DLD1 (cell line): ENCODE data around the gene CACNA1S.

Experiments used
- in situ Hi-C: cut with HindIII; loops from 2 replicates; pipeline ENCODE4 v1.10.0; 2017; ENCODE audit warnings: low sequenced_read_pairs

Gene CACNA1S

DNA sequence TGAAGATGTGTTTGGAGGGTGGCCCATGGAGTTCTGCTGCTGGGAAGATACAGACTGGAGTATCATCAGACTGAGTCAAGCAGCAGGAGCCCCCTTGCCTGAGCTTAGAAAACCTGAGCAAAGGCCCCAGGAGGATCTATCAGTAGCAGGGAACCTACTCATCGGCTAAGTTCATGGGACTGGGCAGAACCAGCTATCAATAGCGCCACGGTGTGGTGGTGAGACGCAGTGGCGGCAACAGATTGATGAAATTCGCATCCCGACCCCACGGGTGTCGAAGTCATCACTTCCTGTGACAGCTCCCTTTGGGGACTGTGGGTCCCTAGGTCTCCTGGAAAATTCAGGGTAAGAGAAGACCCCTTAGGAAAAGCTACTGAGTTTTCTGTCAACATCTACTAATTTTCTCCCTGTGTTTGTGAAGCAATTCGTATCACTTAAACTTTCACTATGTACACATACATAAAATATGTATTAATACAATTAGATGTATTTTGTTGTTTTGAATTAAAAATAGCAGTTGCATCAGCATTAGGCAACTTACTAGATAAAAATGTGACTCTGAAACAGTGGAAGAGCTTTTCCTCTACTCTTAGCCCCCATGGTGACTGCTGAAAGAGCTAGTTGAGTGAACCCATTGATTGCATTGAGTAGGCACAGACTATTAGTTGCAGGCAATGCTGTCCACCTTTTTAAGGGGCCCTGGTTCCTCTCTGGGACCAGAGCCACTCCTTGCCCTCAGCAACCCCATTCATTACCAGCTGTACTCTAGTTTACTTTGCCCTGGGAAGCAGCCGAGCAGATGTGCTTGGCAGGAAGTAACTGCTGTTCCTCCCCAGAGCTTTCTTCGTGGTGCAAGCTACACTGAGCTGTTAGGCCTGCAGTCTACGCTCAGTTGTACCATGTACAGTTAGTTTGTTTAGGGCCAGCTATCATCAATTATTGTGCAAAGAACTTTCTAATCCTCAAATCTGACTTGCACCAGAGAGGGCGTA, 7.3 kb upstream of the CACNA1S start:
- in situ Hi-C loops, result no loop called here

DNA sequence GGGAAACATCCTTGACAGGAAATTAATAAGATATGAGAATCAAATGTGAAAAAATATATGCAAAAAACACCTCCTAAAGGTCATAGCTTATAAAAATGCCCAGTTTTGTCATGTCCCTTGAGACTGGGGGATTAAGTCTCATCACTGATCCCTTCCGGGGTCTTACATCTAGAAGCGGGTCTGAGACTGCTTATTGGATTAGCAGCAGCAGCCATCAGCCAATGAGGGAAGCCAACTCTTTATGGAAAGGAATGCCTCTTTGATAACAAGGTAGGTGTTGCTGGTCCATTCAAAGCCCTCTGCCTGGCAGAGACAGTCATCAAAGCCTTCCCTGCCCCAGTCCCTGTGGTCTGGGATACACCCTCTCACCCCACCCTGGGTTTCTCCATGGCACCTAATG, 3.9 kb upstream of the CACNA1S start:
- in situ Hi-C loops, result no loop called here

DNA sequence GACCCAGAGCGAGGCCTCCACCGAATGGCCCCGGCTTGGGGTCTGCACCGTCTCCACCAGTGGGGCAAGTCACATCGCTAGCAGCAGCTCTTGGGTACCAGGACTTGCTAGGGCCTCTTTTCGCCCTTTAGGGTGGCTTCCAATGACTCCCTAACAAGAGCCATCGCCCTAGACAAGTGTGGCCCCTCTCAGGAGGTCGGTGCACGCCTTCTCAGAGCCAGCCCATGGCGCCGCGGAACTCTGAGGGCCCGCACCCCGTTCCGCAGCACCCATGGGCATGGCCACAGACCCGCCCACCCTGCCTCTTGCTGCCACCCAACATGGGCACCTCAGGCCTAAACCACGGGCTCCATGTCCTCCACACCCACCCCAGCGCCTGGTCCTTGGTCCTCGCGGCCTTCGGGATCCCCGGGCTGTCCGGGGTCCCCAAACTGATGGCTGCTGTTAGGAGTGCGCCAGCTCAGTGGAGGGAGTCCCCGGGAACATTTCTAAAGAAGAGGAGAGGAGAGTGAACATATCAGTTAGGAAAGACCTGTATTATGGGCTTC, 3.2 kb upstream of the CACNA1S start:
- in situ Hi-C loops, result no loop called here

DNA sequence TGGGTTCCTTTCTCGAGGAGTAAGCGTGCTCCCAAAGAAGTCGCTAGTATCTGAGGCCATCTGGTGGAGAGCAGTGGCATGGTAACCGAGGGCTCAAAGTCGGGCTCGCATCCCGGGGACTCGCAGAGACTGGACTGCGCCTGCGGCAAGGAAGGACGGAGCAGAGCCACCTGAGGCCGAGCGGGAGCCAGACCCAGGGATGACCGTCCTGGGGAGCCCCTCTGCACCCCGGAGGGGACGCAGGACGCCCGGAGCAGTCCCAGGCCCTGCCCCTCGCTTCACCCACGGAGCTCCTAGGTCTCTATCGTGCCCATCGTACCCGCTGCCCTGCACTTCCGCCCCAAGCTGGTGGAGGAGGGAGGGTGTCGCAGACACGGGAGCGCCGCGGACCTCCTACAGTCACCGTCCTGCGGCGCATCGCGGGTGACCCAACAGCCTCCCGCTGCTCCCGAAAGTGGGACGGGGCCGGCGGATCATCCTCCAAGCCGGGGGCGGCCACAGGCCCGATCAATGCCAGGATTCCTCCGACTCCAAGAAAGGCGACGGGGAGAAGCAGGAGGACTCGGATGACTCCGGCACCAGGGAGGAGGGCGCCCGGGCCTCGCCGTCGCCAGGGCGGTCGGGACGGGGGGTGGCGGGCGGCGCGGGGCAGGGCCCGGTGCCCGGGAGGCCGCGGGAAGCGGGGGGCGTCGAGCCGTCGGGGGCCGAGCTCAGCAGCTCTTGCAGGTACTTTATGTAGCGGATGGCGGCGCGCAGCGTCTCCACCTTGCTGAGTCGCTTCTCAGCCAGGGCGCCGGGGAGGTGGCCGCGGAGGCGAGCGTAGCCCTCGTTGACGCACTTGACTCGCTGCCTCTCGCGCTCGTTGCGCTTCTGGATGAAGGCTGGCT, 2.3 kb upstream of the CACNA1S start:
- in situ Hi-C loops, result no loop called here

DNA sequence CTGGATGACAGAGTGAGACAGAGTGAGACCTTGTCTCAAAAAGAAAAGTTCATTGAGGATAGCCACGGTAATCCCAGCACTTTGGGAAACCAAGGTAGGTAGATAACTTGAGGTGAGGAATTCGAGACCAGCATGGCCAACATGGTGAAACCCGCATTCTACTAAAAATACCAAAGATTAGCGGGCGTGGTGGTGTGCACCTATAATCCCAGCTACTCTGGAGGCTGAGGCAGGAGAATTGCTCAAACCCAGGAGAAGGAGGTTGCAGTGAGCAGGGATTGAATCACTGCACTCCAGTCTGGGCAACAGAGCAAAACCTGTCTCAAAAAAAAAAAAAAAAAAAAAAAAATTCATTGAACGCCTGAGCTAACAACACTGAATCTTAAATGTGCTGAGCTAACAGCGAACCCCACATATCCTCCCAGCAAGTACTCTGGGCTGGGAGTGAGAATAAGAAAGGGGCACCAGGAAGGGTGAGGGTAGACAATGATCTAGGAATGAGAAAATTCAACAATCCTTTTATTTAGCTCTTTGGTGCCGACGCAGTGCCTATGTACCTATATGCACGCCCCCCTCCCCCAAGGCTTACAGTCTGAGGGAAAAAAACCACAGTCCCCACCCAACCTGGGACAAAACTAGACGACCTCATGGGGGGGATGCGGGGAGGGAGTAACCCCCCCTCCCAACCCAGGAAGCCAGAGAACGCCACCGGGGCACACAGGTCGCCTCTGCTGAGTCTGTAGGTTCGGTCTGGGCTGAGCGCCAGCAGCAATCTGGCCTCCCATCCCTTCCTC, 1.4 kb upstream of the CACNA1S start:
- in situ Hi-C loops, result no loop called here

DNA sequence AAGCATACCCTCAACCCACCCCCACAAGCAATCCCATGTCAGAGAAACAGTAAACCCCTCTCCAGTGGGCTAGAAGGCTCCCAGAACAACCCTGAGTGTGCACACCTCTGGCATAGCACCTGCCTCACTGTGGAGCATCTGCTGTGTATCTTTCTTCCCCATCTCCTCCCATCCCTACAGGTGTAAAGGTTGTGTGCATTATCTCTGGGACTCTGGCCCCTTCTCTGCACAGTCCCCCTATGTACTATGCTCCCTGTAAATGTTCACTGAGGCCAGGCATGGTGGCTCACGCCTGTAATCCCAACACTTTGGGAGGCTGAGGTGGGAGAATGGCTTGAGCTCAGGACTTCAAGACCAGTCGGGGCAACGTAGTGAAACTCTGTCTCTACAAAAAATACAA, 700 bp upstream of the CACNA1S start:
- in situ Hi-C loops, result no loop called here

DNA sequence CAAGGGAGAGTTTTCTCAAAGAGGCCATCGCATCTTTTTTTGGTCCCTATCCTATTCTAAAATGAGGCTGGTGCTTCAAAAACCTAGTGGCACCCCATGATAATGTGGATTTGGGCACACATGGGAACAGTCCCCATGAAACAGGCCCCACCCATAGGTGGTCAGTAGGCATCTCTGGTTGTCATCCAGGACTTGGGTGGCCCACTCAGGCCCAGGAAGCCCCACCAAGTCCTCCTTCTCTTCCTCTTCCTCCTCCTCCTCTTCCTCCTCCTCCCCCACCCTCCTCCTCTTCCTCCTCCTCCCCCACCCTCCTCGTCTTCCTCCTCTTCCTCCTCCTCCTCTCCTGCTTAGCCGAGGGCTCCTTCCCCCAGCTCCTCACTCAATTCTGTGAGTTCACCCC, 554 bp downstream of the CACNA1S start:
- in situ Hi-C loops, result no loop called here

DNA sequence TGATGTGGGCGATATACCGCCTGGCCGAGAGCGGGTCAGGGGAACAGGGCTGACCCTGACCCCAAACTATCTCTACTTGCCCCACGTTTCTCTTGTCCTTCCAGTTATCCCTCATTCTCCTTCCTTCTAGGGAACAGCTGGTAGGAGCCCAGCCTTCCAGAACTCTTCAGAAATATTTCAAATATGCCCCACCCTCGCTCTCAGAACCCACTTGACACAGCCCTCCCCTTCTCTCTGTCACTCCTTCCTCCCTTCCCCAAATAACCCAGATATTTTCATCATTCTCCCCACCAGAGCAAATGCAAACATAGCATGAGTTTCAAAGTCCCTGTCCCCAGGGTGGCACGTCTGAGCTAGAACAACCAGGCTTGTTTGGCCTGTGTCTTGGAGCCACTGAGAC, 1.1 kb downstream of the CACNA1S start:
- in situ Hi-C loops, result no loop called here

DNA sequence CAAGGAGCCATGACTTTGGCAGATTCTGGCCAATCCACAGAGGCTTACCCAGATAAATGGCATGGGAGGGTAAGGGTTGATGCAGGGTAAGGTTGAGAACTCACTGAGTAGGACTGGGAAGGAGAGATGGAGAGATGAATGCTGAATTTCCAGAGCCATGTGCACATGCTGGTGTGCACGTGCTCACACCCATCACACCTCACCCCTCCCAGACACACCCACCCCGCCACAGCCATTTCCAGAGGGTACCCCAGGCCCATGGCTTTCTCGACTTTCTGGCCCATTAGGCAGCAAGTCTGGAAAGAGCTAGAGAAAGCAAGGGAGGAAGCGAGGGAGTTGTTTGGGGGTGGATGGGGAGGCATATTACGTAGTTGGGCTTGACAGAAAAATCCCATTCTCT, 1.6 kb downstream of the CACNA1S start:
- in situ Hi-C loops, result no loop called here

DNA sequence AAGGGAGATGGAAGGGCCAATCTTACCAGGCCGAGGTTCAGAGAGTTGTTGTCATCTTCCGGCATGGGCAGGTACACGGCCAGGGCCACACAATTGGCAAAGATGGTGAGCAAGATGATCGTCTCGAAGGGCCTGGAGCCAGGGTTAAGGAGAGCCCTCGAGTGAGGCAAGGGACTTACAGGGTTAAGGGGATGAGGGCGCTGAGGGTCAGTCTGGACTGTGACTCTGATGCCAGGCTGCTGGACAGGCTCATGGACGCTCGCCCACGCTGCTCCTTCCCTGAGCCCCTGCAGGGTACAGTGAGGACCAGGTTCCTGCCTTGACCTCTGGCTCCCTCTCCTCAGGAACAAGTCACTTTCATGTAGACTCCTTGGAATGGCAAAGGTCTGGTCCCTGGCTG, 2.1 kb downstream of the CACNA1S start:
- in situ Hi-C loops, result no loop called here

DNA sequence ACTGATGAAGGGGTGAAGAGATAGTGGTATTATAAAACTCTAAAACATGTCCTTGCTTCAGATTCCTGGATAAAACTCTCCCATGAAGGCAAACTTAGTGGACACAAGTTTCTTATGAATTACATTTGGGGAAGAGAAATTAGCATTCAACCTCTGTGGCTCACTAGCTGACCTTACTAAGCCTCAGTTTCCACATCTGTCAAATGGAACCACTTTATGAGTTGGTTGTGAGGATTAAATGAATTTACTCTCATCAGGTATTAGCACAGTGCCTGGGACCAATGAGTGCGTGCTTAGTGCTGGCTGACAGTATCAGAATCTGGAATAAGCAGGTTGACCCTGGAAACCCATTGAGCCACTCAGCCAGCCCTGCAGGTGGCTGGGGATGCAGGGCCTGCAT, 2.6 kb downstream of the CACNA1S start:
- in situ Hi-C loops, result no loop called here

DNA sequence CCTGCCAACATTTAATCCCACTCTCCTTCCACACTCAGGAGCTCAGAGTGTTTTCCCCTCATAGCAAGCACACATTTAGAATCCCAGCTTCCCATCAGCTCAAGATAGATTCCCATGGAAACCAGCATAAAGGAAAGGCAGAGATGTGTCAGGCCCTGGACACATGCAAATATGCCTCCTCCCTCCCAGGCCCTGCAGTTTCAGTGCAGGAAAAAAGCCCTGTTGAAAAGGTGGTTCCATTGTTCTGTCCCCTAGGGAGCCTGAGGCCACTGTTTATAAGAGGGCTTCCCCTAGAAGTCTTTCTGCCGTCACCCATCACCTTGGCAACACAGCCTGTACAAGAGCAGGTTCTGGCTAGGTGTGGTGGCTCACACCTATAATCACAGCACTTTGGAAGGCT, 3.6 kb downstream of the CACNA1S start:
- in situ Hi-C loops, result no loop called here

DNA sequence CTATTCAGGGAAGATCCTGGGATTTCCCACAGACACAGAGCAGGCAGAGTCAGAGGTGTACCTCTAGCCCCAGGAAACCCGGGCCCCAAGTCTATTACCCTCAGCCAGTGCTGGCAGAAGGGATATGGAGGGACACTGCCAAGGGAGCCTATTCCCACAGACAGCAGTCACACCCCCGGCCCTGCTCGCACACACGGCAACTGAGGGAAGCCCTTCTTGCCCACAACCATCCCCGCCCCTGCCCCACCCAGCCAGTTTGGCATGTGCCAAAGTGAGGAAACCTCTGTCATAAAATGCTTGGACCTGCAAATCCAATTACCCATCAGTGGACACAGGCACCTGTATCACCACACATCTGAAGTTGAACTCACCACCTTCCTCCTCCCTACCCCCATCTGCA, 6.5 kb downstream of the CACNA1S start:
- in situ Hi-C loops, result no loop called here

DNA sequence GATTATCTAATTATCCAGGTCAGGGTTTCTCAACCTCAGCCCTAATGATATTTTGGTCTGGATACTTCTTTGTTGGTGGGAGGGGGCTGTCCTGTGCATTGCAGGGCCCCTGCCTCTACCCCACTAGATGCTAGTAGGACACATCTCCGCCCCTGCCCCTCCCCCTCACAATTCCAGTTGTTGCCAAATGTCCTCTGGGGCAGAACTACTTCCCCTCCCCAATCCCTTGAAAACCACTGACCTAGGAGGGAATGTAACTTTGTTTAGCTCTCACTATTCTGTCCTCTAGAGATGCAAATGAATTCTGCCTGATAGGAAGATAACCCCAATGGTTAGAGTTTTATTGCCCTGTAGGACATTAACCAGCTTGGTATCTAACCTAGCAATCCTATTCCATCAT, 8.1 kb downstream of the CACNA1S start:
- in situ Hi-C loops, result no loop called here

DNA sequence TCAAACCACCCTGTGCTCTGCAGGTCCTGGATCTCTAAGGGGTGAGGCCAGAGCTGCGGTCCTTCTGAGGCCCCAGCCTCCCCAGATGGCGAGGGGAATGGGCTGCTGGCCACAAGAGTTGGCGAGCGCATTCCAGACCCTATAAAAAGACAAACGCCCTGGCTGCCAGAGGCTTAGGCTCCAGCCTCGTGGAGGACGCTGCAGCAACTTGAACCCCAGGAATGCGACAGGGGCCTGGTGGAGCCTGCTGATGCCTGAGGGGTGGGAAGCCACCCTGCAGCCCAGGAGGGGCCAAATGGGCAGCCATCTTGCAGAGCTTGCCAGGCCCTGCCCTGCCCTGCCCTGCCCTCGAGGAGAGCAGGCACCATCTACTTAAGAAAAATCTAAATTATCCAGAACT, 8.6 kb downstream of the CACNA1S start:
- in situ Hi-C loops, result no loop called here

DNA sequence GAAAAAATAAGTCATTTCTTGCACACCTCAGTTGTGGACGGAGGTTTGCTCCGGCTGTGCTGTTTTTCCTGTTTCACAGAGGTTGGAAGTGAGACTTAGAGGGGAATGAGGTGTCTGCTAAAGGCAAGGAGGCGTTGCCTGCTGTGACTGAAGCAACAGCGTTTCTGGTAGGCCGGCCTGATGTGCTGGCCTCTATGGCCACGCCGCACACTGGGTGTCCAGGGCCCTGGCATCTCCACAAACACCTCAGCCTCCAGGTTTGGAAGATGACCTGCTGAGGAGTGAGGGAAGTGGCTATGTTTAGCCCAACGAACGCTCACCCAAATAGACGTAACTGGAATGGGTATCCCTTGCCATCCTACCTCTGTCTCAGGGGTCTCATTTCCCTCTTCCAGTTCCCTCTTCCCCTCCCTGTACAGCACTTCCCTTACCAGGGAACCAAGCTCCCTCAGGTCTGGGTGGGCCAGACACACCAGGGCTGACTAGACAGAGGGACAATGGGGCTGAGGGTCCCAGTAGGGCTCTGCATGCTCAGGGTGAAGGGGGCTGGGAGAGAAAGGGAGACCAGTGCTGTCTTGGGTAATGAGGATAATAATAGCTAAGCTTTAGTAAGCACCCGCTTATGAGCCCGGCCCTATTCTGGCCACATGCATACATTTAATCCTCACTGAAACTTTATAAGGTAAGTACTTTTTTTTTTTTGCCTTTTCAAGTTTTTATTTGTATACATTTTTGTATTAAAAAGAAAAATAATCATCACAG, 11.9 kb downstream of the CACNA1S start:
- in situ Hi-C loops, result no loop called here

DNA sequence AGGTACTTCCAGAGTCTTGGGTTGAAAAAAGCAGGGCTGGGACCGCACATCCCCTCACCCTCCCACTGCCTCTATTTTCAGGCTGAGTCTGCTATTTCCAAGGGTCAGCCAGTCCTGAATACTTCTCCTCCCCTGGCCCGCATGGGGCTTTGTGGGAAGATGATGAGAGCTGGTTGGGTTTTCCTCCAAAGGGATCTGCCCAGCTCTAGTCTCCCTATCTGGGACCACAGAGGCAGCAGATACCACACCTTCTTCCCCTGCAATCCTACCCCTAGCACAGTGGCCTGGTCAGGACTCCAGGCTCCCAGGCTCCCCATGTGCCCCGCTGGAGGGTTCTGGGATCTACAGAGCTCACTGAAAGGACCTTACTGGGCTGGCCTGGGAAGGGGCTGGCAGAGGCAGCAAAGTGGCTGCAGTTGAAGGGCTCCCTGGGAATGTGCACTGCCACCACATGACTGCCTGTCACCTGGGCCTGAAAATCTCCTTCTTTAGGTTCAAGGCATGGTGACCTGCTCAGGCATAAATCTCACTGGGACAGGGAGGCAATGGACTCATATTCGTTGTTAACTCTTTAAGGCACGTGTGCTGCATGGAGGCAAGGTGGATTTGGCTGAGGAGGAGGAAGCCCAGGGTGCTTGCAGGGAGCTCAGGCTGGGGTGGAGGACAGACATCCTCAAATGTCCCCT, 13.1 kb downstream of the CACNA1S start:
- in situ Hi-C loops, result no loop called here

DNA sequence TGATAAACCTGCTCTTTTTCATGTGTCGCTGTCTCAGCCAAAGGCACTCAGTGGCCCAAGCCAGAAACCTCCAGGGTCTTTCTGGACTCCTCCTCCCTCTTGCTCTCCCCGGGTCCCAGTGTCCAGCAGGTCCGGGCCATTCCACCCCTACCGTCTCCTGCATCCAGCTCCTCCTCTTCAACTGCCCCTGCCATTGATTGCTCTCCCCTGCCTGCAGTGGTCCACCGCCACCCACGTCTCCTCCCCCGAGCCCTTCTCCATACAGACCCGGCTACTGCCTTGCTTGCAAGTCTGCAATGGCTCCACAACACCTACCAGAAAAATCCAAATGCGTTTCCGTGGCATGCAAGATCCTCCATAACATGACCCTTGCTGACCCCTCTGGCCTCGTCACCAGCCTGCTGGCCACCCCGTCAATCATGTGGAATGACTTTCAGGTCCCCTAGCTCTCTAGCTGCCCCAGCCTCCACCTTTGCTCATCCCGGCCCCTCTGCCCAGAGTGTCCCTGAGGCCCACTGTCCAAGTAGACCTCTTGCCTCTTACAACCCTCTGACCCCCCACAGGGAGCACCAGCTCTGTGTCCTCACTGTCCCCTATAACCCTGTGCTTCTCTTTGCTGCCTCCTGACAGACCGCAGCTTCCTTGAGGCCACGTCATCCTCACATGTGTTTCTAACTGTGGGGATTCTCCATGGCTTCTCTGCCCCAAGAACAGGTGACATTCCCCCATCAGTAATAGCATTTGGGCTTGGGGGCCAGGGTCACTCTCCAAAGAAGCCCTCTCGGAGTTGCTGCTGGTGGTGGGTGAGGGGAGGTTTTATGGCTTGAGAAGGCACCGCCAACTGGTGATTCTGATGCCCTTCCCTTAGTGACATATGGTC, 15.0 kb downstream of the CACNA1S start:
- in situ Hi-C loops, result no loop called here
